ENCODE results near the gene EYS.

DNA sequence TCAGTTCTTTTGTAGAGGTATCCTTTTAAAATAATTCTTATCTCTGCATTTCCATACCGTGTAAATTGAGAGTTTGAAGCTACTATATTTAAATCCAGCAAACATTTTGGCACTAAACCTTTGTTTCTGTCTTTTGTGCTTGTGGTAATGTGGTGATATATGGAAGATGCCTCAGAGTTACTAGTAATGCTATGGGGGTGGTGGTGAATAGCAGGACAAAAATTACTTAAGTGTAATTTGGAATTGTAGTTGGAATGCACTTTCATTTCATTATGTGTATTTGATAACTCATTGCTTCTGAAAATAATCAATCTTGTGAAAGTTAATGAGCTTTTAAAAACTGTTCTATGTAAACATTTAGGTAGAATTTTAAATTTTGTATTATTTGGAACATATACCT lies 1666.9 kb downstream of the EYS start:
- TF ChIP-seq MYC (CRISPR knock-in tag; IDR thresholded peaks at IDR 0.05; ENCODE audit: borderline replicate concordance) (no peak), EED (CRISPR knock-in tag; IDR thresholded peaks at IDR 0.05) (no peak), TCF7L2 (IDR thresholded peaks at IDR 0.05; ENCODE audit: low read depth, low read length) (no peak), U2AF2 (IDR thresholded peaks at IDR 0.05; ENCODE audit: low read depth, low read length) (no peak), KLF16 (CRISPR knock-in tag; IDR thresholded peaks at IDR 0.05) (no peak)
- TF ChIP-seq, protein P1, sequence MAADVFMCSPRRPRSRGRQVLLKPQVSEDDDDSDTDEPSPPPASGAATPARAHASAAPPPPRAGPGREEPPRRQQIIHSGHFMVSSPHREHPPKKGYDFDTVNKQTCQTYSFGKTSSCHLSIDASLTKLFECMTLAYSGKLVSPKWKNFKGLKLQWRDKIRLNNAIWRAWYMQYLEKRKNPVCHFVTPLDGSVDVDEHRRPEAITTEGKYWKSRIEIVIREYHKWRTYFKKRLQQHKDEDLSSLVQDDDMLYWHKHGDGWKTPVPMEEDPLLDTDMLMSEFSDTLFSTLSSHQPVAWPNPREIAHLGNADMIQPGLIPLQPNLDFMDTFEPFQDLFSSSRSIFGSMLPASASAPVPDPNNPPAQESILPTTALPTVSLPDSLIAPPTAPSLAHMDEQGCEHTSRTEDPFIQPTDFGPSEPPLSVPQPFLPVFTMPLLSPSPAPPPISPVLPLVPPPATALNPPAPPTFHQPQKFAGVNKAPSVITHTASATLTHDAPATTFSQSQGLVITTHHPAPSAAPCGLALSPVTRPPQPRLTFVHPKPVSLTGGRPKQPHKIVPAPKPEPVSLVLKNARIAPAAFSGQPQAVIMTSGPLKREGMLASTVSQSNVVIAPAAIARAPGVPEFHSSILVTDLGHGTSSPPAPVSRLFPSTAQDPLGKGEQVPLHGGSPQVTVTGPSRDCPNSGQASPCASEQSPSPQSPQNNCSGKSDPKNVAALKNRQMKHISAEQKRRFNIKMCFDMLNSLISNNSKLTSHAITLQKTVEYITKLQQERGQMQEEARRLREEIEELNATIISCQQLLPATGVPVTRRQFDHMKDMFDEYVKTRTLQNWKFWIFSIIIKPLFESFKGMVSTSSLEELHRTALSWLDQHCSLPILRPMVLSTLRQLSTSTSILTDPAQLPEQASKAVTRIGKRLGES (CRISPR knock-in tag; IDR thresholded peaks at IDR 0.05; ENCODE audit: borderline replicate concordance) = no peak
- TF ChIP-seq, protein P2, sequence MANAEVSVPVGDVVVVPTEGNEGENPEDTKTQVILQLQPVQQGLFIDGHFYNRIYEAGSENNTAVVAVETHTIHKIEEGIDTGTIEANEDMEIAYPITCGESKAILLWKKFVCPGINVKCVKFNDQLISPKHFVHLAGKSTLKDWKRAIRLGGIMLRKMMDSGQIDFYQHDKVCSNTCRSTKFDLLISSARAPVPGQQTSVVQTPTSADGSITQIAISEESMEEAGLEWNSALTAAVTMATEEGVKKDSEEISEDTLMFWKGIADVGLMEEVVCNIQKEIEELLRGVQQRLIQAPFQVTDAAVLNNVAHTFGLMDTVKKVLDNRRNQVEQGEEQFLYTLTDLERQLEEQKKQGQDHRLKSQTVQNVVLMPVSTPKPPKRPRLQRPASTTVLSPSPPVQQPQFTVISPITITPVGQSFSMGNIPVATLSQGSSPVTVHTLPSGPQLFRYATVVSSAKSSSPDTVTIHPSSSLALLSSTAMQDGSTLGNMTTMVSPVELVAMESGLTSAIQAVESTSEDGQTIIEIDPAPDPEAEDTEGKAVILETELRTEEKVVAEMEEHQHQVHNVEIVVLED (CRISPR knock-in tag; IDR thresholded peaks at IDR 0.05; ENCODE audit: borderline replicate concordance) = no peak
- TF ChIP-seq, protein P3, sequence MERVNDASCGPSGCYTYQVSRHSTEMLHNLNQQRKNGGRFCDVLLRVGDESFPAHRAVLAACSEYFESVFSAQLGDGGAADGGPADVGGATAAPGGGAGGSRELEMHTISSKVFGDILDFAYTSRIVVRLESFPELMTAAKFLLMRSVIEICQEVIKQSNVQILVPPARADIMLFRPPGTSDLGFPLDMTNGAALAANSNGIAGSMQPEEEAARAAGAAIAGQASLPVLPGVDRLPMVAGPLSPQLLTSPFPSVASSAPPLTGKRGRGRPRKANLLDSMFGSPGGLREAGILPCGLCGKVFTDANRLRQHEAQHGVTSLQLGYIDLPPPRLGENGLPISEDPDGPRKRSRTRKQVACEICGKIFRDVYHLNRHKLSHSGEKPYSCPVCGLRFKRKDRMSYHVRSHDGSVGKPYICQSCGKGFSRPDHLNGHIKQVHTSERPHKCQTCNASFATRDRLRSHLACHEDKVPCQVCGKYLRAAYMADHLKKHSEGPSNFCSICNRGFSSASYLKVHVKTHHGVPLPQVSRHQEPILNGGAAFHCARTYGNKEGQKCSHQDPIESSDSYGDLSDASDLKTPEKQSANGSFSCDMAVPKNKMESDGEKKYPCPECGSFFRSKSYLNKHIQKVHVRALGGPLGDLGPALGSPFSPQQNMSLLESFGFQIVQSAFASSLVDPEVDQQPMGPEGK (CRISPR knock-in tag; IDR thresholded peaks at IDR 0.05) = no peak

Measured in HepG2 (cell line).